Thymus (tissue), 14 donors: ENCODE measurements around the gene ABITRAM. TPM values are rescaled to one million over a fixed set of nuclear protein-coding genes. Genes with fewer than 3 reads are reported as not detected.
"Not testable (repeated sequence)": the region's sequence is repeated elsewhere in the genome, so short reads cannot be mapped to it uniquely, and the experiment has no call there.

ENCODE experiments used
- DNase-seq, 9 donors: peaks; one replicate each; pipeline ENCODE4 v3.0.0-alpha.2; 2013; ENCODE audit warnings: low spot score in 9 of 9, low read depth in 6 of 9, missing footprints in 1 of 9
- H3K27ac ChIP-seq, 2 donors: one replicate each; pipeline ENCODE4 v1.5.1; 2013; ENCODE audit warnings: control low read depth in 1 of 2, low read depth in 1 of 2, low read length in 1 of 2, mild to moderate bottlenecking in 1 of 2, moderate library complexity in 1 of 2
- H3K27me3 ChIP-seq, 2 donors: one replicate each; pipeline ENCODE4 v1.5.1; 2013; ENCODE audit warnings: low read length in 1 of 2; ENCODE audit not compliant: control insufficient read depth in 2 of 2, insufficient read depth in 1 of 2
- H3K36me3 ChIP-seq, 2 donors: one replicate each; pipeline ENCODE4 v1.5.1; 2013; ENCODE audit warnings: low read length in 1 of 2, mild to moderate bottlenecking in 1 of 2, moderate library complexity in 1 of 2; ENCODE audit not compliant: control insufficient read depth in 2 of 2, insufficient read depth in 2 of 2
- H3K4me1 ChIP-seq, 2 donors: one replicate each; pipeline ENCODE4 v1.5.1; 2013; ENCODE audit warnings: low read length in 2 of 2; ENCODE audit not compliant: control insufficient read depth in 2 of 2, insufficient read depth in 2 of 2
- H3K4me3 ChIP-seq, 2 donors: one replicate each; pipeline ENCODE4 v1.5.1; 2013; ENCODE audit warnings: low read length in 2 of 2, control low read depth in 1 of 2, mild to moderate bottlenecking in 1 of 2
- H3K9me3 ChIP-seq, 2 donors: one replicate each; pipeline ENCODE4 v1.5.1; 2013; ENCODE audit warnings: low read length in 1 of 2, mild to moderate bottlenecking in 1 of 2; ENCODE audit not compliant: control insufficient read depth in 2 of 2, insufficient read depth in 1 of 2
- WGBS: extraction: QIAGEN DNeasy Blood & Tissue Kit; methylation state at CpG from one replicate; pipeline ENCODE4 v1.1.7; 2013; 5-methylcytosine and 5-hydroxymethylcytosine counted together
- long read RNA-seq, 10 donors: transcript quantifications; one replicate each; lab custom pipeline, GENCODE V29; 2026
- polyA plus RNA-seq: library from polyadenylated mRNA; stranded (reverse); fragments of 200-250 nt; gene quantifications from one replicate; pipeline ENCODE4 v1.2.3, GENCODE V29; 2013
- total RNA-seq: library from RNA; stranded (reverse); fragments of 120-200 nt; gene quantifications from one replicate; pipeline ENCODE4 v1.2.4, GENCODE V29; 2013
- donor health status: healthy.

Gene ABITRAM, protein sequence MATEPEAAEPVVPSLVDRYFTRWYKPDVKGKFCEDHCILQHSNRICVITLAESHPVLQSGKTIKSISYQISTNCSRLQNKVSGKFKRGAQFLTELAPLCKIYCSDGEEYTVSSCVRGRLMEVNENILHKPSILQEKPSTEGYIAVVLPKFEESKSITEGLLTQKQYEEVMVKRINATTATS
- total RNA-seq (8.2 TPM), polyA plus RNA-seq (20.7 TPM)
- long read RNA-seq, donor 1, partial matches to known transcripts = 0 of 2 reads
- long read RNA-seq, donor 1, other reads (novel, unspliced or antisense) = 0 of 2 reads
- long read RNA-seq, donor 2 = 0 reads
- long read RNA-seq, donor 3, transcript FAM206A-201 (6 exons, 2,134 nt) = major isoform, 17 of 79 reads
- long read RNA-seq, donor 3, partial matches to known transcripts = 53 of 79 reads
- long read RNA-seq, donor 3, other reads (novel, unspliced or antisense) = 8 of 79 reads
- long read RNA-seq, donor 4, partial matches to known transcripts = 5 of 15 reads
- long read RNA-seq, donor 4, other reads (novel, unspliced or antisense) = 8 of 15 reads
- long read RNA-seq, donor 5, transcript FAM206A-201 (6 exons, 2,134 nt) = major isoform, 15 of 89 reads
- long read RNA-seq, donor 5, partial matches to known transcripts = 58 of 89 reads
- long read RNA-seq, donor 5, other reads (novel, unspliced or antisense) = 15 of 89 reads
- long read RNA-seq, donor 6, transcript FAM206A-201 (6 exons, 2,134 nt) = major isoform, 6 of 6 reads
- long read RNA-seq, donor 6, partial matches to known transcripts = 0 of 6 reads
- long read RNA-seq, donor 6, other reads (novel, unspliced or antisense) = 0 of 6 reads
- long read RNA-seq, donor 7, partial matches to known transcripts = 62 of 68 reads
- long read RNA-seq, donor 7, other reads (novel, unspliced or antisense) = 0 of 68 reads
- long read RNA-seq, donor 8, partial matches to known transcripts = 10 of 13 reads
- long read RNA-seq, donor 8, other reads (novel, unspliced or antisense) = 0 of 13 reads
- long read RNA-seq, donor 9, transcript FAM206A-201 (6 exons, 2,134 nt) = major isoform, 5 of 40 reads
- long read RNA-seq, donor 9, partial matches to known transcripts = 25 of 40 reads
- long read RNA-seq, donor 9, other reads (novel, unspliced or antisense) = 10 of 40 reads
- long read RNA-seq, donor 10, transcript FAM206A-201 (6 exons, 2,134 nt) = major isoform, 7 of 8 reads
- long read RNA-seq, donor 10, partial matches to known transcripts = 0 of 8 reads
- long read RNA-seq, donor 10, other reads (novel, unspliced or antisense) = 0 of 8 reads

DNA sequence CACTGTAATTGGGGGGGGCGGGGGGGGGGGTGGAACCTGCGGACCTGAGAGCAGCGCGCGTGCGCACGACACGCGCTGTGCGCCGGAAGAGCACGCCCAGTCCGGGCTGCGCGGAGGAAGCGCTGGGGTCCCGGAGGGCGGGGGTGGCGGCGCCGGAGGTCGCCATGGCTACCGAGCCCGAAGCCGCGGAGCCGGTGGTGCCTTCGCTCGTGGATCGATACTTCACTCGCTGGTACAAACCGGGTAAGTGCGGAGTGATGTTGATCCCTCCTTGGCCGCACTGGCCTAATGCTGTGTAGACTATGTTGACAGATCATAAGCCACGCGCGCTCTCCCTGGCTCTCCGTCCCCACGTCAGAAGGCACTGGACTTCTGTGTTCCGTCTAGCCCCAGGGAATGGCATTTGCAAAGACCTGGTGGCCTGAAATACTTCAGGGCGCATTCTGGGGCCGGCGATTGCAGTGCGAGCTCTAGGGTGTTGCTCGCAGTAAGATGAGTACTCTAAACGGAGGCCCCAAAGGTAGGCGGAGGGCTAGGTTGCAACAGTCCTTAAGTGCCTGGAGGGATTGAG lies at the start of gene ABITRAM:
Gene ABITRAM (plus strand): TSS at position 78 of the 571 bp plus-strand sequence. CDS start 87 bp downstream, at position 165.
- under 1% methylated on average over 47 of the region's 47 CpGs for WGBS

DNA sequence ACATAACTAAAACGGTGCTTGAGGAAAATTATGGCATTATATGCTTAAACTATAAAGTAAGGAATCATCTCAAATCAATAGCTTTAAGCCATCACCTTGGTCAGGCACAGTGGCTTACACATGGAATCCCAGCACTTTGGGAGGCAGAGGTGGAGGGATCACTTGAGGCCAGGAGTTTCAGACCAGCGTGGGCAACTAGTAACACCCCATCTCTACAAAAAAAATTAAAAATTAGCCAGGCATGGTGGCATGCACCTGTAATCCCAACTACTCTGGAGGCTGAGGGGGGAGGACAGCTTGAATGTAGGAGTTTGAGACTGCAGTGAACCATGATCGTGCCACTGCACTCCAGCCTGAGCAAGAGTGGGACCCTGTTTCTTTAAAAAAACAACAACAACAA lies 49.5 kb upstream of the ABITRAM start:
- Histone ChIP-seq H3K4me1 (no peaks in the 10 kb centered on the region), H3K27ac (no peak overlapping the region), H3K27me3 (no peaks in the 10 kb centered on the region), H3K36me3 (peaks cover 3 to 23% of the 10 kb centered on the region in 2 donors), H3K4me3 (no peak overlapping the region), H3K9me3 (no peaks in the 10 kb centered on the region)
- 94% methylated on average over 3 of the region's 3 CpGs for WGBS
- DNase-seq = no peak

More for the DNA sequence above, at the start of gene ABITRAM:
- peak in 8 of 9 donors; percentile 59 to 92 (median 80) for DNase-seq
- peaks cover 12 to 17% of the 10 kb centered on the region in 2 donors for H3K4me1 ChIP-seq
- H3K27me3 ChIP-seq = no peaks in the 10 kb centered on the region
- peaks cover 0 to 4% of the 10 kb centered on the region in 2 donors for H3K9me3 ChIP-seq
- peak within 1 kb of the TSS; percentile 88 to 95 for H3K4me3 ChIP-seq
- H3K27ac ChIP-seq = peak within 1 kb of the TSS; percentile 87 to 94
- H3K36me3 ChIP-seq = peaks cover 0 to 3% of the 10 kb centered on the region in 2 donors

DNA sequence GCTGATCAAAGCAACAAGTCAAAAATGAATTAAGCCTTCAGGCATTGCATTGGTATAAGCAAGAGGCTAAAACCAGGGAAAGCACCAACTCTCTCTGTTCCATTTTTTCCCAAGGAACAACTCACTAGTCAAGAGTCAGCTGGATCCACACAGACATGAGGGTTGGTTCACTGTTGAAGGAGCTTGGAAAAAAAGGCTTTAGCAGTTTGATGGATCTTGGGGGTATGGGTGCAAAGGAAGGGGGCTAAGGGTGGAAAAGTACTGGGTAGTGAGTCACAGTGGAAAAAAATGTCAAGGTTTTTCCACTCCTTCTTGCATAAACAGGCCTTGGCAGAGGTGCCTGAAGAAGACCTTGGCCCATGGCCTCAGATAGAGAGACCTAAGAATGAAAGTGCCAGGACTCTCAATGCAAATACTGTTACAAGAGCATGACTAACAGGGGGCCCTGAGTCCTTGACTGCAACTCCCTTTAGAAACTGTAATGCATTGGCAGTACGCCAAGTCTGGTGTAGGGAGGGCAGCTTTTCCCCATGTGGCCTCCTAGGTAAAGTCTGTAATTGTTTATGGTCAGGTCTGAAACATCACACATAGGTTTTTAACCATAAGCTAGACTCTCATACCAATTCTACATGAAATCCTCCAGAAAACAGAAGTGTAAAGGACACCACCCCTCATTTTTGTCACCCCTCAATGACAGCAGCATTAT lies 48.4 kb upstream of the ABITRAM start:
- no peaks in the 10 kb centered on the region for H3K27me3 ChIP-seq
- 90% methylated on average over 1 of the region's 1 CpG for WGBS
- no peak overlapping the region for H3K27ac ChIP-seq
- peaks cover 3 to 24% of the 10 kb centered on the region in 2 donors for H3K36me3 ChIP-seq
- no peaks in the 10 kb centered on the region for H3K4me1 ChIP-seq
- no peak overlapping the region for H3K4me3 ChIP-seq
- no peaks in the 10 kb centered on the region for H3K9me3 ChIP-seq
- DNase-seq = peak in 1 of 9 donors; percentile 11

DNA sequence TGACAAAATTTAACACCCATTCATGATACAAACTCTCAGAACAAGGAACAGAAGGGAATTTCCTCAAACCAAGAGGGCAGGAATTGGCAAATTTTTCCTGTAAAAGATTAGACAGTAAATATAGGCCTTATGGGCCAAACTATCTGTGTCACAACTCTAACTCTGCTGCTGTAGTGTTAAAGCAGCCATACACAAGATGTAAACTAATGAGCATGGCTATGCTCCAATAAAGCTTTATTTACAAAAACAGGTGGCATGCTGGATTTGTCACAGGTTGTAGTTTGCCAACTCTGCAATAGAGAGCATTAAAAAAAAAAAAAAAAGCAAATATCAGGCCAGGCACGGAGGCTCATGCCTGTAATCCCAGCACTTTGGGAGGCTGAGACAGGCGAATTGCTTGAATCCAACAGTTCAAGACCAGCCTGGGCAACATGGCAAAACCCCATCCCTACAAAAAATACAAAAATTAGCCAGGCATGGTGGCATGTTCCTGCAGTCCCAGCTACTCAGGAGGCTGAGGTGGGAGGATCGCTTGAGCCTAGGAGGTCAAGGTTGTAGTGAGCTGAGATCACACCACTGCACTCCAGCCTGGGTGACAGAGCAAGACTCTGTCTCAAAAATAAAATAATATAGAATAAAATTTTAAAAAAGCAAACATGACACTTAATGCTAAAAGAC lies 47.5 kb upstream of the ABITRAM start:
- not testable (repeated sequence) for H3K4me1 ChIP-seq, DNase-seq, H3K27me3 ChIP-seq, H3K9me3 ChIP-seq, H3K27ac ChIP-seq, H3K4me3 ChIP-seq
- peaks cover 11 to 33% of the 10 kb centered on the region in 2 donors for H3K36me3 ChIP-seq
- WGBS = 97% methylated on average over 3 of the region's 3 CpGs

DNA sequence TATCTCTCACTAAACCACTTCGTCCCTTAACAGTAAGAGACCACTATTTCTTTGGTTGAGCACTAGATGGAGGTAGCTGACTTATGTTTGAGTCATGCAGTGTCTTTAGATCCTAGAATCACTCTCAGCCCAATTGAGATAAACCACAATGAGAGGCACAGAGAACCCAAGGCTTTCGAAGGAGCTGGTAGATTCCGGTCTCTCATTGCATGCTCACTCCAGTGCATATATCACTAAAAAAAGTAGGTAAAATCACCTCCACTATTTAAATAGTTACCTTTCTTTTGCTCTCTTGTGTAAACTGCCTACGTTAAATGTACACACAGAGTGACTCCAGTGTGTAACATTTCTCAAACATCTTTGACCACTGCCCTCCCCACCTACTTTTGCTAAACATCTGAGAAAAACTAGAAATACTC lies 44.5 kb upstream of the ABITRAM start:
- Histone ChIP-seq H3K4me3 (no peak overlapping the region), H3K4me1 (no peaks in the 10 kb centered on the region), H3K36me3 (peaks cover 26 to 51% of the 10 kb centered on the region in 2 donors), H3K9me3 (no peaks in the 10 kb centered on the region), H3K27ac (no peak overlapping the region), H3K27me3 (no peaks in the 10 kb centered on the region)
- DNase-seq = peak in 3 of 9 donors; percentile 9 to 30 (median 13)
- WGBS = 96% methylated on average over 4 of the region's 4 CpGs

DNA sequence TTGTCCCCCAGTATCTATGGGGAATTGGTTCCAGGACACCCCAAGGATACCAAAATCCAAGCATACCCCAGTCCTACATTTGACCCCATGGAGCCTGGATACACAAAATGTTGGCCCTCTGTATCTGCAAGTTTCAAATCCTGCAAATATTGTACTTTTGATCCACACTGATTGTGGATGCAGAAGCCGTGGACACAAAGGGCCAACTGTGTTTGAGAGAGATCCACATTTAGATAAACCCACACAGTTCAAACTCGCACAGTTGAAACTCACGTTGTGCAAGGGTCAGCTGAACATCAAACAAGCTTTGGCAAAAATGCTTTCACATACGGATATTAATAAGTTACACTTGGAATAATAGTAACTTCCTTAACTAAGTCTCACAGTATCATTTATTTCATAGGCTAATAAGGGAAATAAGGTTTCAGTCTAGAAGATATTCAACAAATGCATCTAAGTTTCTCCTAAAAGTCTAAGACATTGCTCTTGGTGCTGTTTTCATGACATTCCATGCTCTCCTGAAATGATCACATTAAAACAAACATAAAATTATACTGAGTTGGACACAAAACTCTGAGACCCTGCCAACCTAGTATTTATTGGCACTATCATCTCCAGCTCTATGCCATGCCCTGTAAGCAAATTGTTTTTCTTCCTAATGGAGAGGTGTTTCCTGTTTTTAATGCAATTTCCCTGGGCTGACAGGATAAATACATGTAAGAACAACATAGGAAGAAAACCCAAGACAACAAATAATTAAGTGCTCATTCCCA lies 39.8 kb upstream of the ABITRAM start:
- H3K4me1 ChIP-seq = no peaks in the 10 kb centered on the region
- no peak overlapping the region for H3K4me3 ChIP-seq
- no peaks in the 10 kb centered on the region for H3K27me3 ChIP-seq
- H3K36me3 ChIP-seq = peaks cover 54 to 65% of the 10 kb centered on the region in 2 donors
- 98% methylated on average over 4 of the region's 4 CpGs for WGBS
- no peak for DNase-seq
- H3K9me3 ChIP-seq = no peaks in the 10 kb centered on the region
- no peak overlapping the region for H3K27ac ChIP-seq

DNA sequence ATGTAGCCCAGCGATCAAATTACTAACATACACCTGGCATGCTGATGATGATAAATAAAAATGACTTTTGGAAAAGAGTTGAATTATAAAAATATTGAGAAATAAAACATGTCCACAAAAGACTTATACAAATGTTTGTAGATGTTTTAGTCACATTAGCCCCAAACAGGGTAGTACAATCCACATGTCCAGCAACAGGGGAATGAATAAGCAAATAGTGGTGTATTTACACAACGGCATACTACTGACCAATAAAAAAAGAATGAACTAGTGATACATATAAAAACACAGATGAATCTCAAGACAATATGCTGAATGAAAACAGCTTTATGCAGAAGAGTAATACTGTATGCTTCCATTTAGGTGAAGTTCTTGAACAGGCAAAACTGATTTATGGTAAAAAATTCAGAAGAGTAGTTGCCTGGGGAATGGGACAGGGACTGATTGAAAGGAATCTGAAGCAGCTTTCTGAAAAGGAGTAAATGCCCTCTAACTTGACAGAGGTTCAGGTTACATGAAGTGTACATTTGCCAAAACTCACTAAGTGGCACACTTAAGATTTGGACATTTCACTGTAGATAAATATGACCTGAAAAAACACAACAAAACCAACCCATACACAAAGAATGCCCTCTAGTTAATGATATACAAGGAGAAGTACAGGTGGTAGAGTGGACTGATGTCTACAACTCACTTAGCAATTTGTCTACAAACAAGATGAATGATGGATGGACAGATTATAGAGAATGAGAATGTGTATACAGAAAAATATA lies 36.7 kb upstream of the ABITRAM start:
- Histone ChIP-seq H3K27ac (no peak overlapping the region), H3K4me1 (no peaks in the 10 kb centered on the region), H3K36me3 (peaks cover 38 to 56% of the 10 kb centered on the region in 2 donors), H3K4me3 (no peak overlapping the region), H3K27me3 (no peaks in the 10 kb centered on the region), H3K9me3 (no peaks in the 10 kb centered on the region)
- WGBS = 99% methylated on average over 2 of the region's 2 CpGs
- DNase-seq = no peak
